HG02571 (cell line): ENCODE results near the gene PHF12.

ENCODE experiments used
- ATAC-seq: cut with Tn5 transposase; IDR thresholded peaks from one replicate; pipeline ENCODE4 v1.9.1; 2021; ENCODE audit warnings: mild to moderate bottlenecking, moderate library complexity; ENCODE audit not compliant: unreplicated experiment

The PHF12 gene

GRCh38 chr17:28975646-28976045, 24.3 kb upstream of the PHF12 start:
- no peak for ATAC-seq

- ATAC-seq = no peak
Measured at GRCh38 chr17:28975031-28975430, 23.7 kb upstream of the PHF12 start.

GRCh38 chr17:28974451-28974850, 23.1 kb upstream of the PHF12 start:
- ATAC-seq = no peak

DNA sequence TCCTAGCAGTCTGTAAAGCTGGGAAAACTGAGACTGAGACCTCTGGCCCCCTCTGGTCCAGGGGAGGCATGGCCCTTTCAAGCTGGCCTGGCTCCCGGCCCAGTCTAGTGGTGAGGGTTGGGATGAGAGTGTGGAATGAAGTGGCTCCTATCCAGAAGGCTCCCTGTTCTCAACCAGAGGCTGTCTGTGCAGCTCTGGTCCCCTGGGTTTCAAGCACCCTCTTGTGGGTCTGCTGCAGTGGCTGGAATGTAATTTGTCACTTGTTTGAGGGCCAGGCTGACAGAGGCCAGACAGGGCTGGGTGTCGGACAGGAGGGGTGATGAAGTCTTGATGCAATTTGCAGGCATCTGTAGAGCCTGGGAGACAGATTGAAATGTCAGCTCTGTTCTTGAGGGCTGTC, 22.1 kb upstream of the PHF12 start:
- ATAC-seq = no peak

DNA sequence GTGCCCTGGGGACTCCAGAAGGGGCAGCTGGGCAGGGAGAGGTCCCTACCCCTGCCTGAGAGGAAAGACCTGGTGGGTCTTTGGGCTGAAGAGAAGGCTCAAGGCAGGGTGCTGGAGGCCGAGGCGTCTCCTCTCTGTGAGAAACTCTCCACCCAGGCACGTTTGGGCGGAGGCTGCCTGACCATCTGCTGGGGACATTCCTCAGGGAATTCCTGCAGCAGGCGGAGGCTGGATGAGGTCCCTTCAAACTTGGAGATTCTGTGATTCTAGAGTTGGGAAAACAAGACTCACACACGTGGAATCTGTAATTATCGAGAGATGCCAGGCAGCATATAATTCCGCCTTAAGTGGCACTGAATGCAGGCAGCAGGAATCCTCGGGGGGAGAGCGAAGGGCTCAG, 21.1 kb upstream of the PHF12 start:
- no peak for ATAC-seq

DNA sequence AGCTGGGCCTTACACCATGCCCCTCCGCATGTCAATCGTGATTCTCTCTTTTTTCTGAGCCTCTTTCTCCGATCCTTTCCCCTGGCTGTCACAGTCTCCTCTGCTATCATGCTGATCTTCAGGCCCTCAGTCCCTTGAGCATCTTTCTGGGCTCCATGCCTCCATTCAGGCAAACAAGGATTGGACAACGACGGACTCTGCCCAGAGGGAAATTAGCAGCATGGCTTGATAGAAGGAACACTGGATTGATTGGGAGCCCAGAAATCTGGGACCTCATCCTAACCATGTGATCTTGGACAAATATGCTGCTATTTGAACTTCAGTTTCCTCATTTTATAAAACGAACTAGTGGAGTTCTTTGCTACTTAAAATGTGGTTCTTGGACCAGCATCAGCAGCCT, 19.6 kb upstream of the PHF12 start:
- ATAC-seq = no peak

GRCh38 chr17:28969706-28970393, 18.5 kb upstream of the PHF12 start:
- ATAC-seq = no peak

GRCh38 chr17:28968914-28969295, 17.6 kb upstream of the PHF12 start:
- ATAC-seq = no peak

GRCh38 chr17:28968231-28968913, 17.1 kb upstream of the PHF12 start:
- ATAC-seq = no peak

DNA sequence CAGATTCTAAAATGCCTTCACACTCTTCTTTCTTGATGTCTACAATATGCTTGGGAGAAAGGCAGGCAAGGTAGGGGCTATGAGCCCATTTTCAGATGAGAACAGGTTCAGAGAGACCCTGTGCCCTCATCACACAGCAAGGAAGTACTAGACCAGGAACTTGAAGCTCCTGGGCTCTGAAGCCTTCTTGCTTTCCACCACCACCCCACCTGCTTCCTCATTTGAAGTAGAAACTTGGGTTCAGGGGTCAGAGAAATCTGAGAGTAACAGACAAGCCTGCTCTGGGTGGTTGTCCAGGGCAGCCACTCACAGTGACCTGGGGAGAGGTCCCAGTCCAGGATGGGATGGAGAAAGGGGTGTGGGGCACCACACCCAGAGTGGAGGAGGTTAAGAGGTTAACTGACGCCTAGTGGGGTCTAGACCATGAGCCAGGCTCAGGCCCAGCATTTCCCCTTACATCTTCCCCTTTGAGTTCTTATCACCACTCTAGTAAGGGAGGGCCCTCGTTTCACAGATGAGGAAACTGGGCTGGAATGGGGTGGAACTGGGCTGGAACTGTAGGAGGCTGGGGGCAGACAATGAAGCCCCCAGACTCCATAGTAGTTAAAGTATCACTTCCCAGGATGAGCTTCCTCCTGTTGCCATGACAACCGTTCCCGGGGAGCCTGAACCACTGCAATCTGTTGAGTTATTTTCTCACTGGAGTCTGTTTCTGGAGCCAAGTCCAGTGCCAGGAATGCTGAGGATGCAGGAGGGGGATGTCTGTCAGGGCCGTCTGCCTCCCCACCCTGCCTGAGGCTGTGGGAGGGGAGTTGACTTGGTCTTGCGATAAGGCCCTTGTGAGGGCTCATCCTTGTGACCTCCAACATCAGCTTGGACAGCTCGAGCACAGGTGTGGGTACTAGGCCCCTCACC, 16.2 kb upstream of the PHF12 start:
- no peak for ATAC-seq

- ATAC-seq = no peak
Measured at GRCh38 chr17:28963841-28964240, 12.5 kb upstream of the PHF12 start.

DNA sequence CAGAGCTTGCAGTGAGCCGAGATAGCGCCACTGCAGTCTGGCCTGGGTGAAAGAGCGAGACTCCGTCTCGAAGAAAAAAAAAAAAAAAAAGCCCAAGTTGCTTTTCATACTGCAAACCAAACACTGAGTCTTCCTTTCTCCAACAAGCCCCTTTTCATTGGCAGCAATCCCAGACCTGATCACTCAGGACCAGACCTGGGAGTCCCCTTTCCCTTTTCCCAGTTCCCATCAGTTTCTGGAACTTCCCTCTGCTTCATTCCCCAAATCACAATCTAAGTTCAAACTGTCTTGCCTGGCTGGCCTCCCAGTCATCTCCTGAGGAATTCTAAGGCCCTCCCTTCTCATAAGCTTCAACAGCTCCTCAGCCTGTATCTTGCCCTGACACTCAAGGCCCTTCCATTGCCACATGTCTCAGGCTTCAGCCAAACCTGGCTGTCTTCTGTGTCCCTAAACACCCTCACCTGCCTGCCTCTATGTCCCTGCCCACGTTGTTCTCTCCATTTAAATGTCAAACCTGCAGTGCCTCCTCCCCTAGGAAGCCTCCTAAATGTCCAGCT, 11.8 kb upstream of the PHF12 start:
- ATAC-seq = no peak

- ATAC-seq = no peak
Measured at GRCh38 chr17:28961391-28961790, 10.1 kb upstream of the PHF12 start.

DNA sequence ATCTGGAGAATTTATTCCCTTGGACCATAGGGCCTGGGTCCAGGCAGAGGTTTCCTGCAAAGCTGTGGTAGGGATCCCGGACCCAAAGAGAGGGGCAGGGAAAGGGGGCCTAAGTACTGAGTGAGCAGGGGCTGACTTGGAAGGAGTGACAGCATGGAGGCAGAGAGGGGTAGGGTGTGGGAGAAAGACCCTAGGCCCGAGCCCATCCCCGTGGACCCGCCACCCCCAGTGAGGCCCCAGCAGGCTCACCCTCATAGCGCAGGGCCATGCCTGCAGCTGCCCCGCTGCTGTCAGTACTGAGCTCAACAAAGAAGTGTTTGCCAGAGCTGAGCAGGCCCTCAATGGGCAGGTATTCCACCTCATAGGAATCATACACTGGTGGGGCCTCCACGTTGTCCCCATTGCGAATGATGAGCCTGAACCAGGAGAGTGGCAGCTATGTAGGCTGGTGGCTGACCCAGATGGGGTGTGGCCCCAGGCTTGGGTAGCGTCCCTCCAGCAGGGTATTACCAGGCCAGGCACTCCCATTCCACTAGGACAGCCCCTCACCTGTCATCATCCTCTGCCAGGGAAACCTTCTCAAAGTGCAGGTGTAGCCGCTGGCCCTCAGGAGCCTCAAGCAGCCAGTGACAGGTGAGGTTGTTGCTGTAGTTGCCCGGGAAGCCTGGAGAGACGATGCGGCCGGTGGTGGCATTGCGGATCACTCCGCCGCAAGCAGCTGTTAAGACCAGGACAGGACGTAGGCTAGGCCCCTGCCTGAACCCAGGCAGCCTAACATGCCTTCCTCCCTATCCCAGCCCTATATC, 9.1 kb upstream of the PHF12 start:
- ATAC-seq = no peak

- no peak for ATAC-seq
Measured at GRCh38 chr17:28959471-28959871, 8.2 kb upstream of the PHF12 start.

DNA sequence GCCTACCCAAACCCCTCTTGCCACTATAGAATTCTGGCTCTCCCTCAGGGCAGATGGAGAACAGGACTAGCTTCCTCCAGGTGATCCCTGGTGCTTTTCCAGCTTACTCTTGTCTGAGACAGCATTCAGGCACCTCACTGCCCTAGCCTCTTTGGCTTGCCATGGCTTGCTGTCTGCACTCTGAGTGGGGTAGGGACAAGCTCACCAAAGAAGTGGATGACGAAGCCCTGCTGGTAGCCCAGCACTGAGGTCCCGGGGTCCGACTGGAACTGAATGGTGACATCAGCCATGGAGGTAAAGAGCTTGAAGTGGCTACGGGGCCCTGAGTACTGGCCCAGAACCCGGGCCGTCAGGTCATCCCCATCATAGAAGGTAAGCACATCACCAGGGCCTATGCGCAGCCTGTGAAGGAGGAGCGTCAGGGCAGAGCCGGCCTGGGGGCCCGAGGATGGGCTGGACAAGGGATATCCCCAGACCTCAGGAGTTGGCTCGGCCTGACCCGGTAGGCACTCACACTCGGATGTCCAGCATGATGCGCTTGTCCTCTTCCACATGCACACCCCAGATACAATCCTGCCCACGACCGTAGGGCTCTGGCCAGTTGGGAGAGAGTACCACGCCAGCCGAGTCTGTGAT, 7.6 kb upstream of the PHF12 start:
- ATAC-seq = no peak

GRCh38 chr17:28957992-28958355, 6.7 kb upstream of the PHF12 start:
- ATAC-seq = no peak

GRCh38 chr17:28957277-28957991, 6.1 kb upstream of the PHF12 start:
- ATAC-seq = no peak

DNA sequence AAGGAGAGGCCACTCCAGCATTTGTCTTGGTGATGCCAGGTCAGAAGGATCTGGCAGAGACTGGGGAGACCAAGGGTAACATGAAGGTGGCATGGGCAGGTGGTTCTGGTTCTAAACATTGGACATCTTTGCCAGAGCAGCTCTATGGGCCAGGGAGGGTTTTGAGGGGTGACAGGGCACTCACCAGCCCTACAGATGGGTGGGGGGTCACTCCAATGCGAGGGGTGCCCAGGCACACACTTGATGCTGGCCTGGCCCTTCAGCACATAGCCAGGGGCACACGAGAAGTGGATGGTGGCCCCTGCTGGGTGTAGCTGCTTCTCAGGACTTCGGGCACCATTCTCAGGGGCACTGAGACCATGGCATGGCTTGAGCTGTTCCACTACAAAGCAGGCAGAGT, 5.5 kb upstream of the PHF12 start:
- no peak for ATAC-seq

- ATAC-seq = no peak
Measured at GRCh38 chr17:28956112-28956511, 4.8 kb upstream of the PHF12 start.
